Activated CD4-positive, alpha-beta T cell treated with anti-CD3 and anti-CD28 coated beads, Interleukin-10, Interleukin-2, amounts not matched to agents 100 ng/mL and 50 ng/mL, durations not matched to agents 16 hours and 8 hours (primary cell): ENCODE data around the gene MAP2K7.
"Not testable (repeated sequence)": the region's sequence is repeated elsewhere in the genome, so short reads cannot be mapped to it uniquely, and the experiment has no call there.

Experiments
- DNase-seq: peaks from one replicate; pipeline ENCODE4 v3.0.0-alpha.2; 2020

The MAP2K7 gene

DNA sequence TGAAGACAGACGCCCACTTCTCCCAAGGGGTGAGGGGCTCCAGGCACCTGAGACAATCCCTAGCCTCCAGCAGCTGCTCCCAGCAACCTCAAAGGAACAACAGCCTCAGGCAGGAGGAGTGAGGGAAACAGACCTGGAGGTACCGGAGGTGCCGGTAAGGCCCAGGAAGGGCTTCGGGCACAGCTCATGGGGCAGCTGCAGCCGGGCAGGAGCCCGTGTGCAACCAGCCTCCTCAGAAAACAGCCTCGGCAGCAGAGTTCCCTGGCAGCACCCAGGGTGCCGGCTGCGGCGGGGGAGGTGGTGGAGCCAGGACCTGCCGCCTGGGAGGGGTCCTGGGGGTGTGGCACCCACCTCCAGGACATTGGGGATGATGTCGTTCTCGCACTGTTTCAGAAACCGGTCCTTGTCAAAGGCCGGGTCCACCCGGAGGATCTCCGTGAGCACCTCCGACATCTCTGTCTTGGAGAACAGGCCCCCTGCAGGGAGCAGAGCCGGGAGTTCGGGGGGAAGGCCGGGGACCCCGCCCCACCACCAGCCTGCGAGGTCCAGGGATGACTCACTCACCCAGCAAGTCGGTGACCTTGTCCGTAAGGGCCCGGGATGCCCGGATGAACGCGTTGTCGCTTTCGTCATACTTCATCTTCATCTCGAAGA lies 28.7 kb downstream of the MAP2K7 start:
- no peak for DNase-seq

DNA sequence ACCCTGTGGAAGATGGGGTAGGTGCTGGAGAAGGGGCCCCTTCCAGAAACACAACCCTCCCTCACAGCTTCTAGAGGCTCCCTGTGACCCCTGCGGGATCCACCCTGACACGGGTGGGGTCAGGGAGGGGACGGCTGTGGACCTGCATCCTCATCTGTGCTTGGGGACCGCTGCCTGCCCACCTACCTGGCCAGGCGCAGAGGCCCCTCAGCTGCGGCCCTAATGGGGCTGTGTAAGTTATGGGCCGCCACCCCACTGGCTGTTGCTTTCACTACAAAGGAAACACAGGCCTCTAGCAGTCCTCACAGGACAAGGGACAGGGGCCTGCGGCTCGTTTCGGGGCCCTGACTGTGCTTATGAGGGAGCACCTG lies 29.2 kb downstream of the MAP2K7 start:
- DNase-seq = no peak

DNA sequence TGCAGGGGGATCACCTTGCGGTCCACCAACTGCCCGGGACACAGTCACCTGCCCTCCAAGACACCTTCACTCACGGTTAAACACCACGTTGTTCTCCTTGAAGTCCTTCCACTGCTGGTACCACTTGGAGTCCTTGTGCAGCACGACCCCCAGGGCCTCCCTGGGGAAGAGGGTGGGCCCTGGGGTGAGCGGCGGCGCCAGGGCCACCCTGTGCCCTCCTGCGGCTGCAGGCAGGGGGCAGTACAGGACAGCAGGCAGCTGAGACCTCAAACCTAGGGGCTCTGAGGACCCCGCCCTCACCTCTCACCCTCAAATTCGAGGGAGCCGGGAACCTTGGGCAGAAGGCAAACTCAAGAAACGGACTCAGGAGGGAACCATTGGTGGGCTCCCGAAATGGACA lies 29.7 kb downstream of the MAP2K7 start:
- DNase-seq = no peak

DNA sequence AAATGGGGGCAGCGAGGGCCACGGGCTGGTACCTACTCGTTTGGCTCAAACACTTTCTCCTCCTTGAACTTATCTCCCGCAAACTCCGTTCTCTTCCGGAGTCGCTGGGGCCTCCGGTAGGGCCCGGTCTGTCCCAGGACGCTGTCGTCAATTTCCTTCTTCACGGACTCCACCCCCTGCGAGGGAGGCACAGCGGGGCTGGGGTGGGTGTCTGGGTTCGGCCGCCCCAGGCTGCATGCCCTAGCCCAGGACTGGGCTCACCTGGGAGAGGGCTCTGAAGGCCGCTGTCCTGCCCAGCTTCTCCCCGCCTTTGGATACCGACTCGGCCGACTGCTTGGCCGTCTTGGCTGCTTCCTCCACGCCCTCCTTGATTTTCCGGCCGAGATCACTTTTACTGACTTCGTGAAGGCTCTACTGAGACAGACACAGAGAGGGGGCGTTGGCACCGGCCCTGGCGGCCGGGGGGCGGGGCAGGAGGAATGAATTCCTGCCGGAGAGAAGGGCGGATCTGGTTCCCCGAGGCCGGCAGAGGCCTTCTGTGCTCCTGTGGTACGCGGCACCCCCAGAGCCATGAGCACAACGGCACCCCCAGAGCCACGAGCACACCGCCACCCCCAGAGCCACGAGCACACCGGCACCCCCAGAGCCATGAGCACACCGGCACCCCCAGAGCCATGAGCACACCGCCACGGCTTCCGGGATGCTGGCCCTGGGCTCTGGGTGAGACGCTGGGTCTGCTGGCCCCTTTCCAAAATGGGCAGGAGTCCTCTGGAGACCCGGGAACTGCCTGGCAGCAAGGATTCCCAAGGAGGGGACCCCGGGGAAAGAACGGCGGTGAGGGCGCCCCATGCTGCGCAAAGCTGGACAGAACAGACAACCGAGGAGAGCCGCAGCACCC lies 30.4 kb downstream of the MAP2K7 start:
- no peak for DNase-seq

DNA sequence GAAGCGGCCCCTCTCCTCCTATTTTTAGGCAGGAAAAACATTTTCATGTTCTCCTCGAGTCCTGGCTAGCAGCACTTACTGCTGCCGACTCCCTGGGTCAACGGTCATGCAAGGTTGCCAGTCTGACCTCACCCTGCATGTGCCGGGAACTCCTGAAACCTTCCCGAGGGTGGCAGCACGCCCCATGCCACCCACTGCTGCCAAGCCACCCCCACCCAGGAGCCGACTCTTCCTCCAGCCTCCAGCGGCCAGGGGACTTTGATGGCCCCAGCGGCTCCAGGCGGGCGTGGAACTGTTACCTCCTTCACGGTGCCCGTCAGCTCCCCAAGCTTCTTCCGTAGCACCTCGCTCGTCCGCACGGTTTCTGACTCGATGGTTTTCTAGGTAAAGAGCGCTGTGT lies 31.1 kb downstream of the MAP2K7 start:
- no peak for DNase-seq

DNA sequence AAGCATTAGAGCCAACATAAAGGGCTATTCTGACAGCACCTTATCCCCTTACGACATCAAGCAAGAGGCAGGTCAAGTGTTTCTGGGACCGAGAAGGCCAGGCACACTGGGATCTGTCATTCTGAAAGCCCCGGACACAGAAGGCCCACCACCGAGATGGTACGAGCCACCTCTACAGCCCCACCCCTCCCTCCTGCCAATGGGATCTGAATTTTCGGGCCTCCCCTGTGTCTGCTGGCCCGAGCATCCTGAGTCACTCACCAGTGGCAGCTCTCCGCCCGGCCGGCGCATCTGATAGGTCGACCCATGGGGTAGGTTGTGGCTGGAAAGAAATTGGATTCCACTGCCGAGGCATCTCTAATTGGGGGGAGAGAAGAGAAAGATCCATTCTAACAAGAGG lies 37.2 kb downstream of the MAP2K7 start:
- DNase-seq = no peak

DNA sequence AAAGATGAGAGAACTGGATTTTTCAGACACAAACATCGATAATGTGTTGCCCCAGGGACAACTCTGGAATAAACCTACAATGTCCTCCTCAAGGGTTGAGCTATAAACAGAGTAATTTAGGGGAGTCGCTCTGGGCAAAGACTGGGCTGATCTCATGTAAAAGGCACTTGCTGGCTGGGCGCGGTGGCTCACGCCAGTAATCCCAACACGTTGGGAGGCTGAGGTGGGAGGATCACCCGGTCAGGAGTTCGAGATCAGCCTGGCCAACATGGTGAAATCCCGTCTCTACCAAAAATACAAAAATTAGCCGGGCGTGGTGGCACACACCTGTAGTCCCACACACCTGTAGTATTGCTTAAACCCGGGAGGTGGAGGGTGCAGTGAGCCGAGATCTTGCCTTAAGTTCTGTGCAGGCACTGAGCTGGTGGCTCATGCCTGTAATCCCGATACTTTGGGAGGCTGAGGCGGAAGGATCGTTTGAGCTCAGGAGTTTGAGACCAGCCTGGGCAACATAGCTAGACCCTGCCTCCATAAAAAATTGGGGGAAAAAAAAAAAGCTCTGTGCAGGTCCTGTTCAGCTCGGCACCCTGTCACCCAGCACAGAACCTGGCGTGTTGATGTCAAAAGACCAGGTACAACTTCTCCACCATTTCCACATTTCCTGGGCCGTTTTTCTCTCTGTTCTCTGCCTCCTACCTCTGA lies 38.4 kb downstream of the MAP2K7 start:
- DNase-seq = no peak

DNA sequence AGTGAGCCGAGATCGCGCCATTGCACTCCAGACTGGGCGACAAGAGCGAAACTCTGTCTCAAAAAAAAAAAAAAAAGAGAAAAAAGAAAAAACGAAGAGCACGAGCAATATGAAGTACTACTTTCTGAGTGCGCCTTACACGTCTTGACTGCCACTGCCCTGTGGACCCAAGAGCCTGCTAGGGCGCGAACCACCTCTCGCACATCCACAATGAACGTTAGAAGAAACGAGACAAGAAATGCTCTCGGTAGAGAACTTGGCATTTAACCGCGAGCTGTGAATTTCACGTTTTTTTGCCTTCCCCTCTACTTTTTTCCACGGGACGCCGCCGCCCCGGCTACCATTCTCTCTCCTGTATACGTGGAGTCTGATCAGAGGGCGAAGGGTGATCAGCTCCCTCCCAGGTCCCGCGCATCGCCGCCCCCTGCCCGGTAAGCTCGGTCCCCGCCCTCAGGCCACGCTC lies 39.3 kb downstream of the MAP2K7 start:
- DNase-seq = no peak

DNA sequence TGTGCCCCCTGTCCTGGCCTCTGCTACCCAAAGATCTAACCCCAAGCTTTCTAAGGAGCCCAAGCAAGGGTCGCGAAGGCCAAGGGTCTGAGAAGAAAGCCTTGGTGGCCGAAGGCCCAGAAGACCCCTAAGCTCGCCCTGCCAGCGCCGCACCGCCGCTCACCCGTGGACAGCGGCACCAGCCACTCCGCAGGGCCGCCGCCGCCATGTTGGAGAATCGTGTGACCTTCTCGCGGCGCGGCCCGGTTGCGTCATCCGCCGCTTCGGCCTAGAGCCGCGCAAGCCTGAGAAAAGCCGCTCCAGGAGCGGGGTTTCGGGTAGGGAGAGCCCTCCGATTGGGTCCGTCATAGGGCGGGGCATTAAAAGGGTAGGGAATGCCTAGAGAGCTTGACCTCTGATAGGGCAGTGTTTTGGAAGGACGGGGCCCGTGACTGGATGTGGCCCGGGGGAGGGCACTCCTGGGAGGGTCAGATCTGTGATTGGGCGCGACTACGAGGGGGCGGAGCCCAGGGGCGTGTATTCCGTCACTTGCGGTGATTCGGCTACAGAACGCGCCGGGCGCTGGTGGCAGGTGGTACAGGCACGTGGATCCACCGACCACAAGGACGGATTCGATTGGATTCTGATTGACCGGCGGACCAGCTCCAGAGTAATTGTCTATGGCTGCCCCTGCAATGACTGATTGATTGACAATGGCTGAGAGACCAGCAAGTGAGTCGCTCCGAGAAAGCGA lies 39.9 kb downstream of the MAP2K7 start, which contains the start of gene TIMM44:
TIMM44 (minus strand) TSS at position 223 of the 733 bp plus-strand sequence; CDS start at position 208, 15 bp downstream.
- peak; percentile 100 for DNase-seq

DNA sequence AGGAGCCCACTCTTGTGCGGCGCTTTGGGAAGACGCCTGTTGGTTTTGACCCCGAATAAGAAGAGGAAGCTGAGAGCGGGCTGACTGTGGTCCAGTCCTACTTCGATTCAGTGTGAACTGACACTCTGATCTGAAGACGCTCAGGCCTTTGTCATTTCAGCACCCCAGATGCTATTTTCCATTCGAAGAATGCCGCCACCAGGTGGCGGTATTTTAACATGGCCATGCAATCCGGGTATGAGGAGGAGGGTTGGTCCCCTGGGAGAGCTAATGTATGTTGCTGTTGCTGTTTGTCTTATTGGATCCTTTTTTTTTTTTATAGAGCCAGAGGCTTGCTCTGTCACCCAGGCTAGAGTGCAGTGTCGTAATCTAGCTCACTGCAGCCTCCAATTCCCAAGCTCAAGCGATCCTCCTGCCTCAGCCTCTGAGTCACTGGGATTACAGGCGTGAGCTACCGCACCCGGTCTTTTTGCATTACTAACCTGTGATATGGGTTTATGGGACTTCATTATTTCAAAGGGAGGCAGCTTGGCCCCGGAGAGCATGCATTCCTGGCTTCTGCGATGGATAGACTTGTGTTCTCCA lies 40.6 kb downstream of the MAP2K7 start:
- peak; percentile 90 for DNase-seq

DNA sequence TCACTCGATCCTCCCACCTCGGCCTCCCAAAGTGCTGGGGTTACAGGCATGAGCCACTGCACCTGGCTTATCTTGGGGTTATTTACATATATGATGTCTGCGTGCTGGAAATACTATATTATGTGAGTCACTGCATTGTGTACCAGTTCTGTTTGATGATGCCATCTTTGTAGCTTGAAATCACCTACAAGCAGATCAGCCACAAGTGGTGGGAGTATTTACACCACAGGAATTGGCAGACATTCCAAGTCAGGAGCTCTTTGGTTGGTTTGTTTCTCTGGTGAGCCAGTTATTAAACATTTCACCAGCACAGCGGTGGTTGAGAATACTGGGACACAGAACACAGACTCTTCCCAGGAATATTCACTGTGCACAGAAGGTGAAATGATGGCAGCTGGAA lies 44.3 kb downstream of the MAP2K7 start:
- DNase-seq = no peak

DNA sequence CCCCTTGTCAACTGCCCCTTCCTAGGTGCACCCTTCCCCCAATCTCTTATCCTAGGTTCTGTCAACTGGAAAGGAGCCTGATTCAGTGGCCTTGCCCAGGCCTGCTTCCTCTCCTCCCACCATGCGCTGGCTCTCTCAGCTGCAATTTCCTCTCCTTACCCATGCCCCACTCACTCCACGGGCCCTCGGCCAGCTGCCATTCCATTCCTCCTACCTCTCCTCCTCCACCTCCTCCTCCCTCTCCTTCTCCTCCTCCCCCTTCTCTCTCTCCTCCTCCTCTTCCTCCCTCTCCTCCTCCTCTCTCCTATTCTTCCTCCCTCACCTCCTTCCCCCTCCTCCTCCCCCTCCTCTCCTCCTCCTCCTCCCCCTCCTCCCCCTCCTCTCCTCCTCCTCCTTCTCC lies 49.4 kb downstream of the MAP2K7 start:
- DNase-seq = no peak

DNA sequence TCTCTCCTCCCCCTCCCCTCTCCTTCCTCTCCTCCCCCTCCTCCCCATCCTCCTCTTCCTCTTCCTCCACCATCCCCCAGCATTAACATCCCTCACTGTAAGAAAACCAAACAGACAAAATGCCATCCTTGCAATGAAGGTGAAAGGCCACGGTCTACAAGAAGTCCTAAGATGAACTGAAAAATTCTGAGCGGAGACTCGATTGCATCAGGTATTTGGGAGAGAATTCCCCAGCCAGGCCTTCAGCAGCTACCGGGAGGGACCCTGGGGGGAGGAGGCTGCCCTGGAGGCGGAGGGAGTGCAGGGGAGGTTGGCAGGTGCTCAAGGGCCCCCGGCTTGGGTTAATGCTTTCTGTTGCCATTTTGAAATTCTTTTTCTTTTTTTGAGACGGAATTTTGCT lies 49.9 kb downstream of the MAP2K7 start:
- DNase-seq = no peak

DNA sequence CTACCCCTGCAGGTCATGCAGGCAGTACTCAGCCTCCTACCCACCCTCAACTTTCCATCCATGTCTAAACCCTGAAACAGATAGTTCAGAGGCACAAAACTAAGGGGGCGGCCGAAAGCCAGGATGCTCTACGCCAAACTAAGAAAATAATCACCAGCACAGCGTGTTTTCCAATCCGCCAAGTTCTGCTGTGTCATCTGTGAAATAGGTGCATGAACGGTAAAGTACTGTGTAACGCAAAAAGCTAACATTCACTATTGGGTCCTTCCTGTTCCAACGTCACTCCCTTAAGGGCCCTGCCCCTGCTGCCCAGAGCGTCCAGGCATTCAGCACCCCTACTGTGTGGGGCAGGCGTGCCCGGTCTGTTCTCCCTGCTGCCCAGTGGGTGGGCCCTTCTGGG lies 52.0 kb downstream of the MAP2K7 start:
- no peak for DNase-seq

DNA sequence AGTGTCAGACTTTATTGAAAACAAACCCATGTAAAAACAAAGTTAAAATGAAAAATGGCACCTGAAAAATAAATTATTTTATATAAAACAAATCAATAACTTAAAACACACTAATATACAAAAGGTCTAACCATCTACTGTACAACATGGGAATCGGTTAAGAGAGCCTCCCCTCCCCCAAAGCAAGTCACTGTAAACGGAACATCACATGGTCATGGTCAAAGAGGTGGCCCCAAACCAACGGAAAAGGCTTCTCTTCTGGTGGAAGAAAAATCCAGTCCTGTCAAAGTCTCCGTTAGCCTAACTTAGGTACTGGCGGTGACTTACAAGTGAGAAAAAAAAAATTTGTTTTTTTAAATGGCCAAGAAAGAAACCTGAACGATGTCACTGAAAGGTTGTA lies 55.5 kb downstream of the MAP2K7 start:
- no peak for DNase-seq

DNA sequence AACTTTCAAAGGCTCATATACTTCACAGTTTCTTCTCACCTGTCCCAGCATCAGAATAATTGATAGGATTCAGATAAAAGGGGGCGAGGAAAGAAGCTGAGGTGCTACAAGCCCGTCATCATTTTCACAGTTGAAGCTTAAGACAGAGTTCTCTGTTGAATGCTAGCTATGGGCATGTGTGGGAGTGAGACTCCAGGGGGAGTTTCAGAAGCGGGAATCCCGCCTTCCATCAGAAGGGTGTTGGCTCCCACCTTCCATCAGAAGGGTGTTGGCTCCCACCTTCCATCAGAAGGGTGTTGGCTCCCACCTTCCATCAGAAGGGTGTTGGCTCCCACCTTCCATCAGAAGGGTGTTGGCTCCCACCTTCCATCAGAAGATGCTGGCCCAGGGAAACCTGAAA lies 57.4 kb downstream of the MAP2K7 start:
- not testable (repeated sequence) for DNase-seq

DNA sequence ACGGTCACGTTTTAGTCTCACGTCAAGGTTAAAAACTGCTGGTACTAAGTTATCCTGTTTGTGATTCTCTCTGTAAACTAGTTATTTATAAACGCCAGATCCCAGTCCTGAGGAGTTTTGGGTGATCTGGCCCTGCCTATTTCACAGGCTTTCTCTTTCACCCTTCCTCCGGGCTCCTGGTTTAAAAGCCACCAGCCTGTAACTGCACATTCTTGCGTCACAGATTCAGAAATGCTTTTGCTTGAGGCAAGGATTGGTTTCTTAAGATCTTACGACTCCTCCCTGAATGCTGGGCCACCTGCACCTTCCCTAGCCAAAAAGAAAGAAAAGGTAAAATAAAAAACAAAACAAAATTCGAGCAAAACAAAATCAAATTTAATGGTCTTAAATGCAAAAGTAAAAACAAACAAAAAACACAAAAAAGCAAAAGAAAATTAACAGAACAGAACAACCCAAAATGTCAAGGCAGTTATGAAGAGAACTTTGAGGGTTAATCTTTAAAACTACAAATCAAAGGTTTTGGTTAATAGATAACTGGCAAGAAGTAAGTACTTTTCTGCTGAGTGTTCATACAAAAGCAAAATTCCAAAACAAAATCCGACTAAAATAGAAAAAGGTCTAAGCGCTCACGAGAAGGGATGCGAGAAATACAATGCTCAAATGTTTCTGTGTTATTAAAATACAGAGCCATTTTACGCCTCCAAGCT lies 58.4 kb downstream of the MAP2K7 start:
- no peak for DNase-seq

DNA sequence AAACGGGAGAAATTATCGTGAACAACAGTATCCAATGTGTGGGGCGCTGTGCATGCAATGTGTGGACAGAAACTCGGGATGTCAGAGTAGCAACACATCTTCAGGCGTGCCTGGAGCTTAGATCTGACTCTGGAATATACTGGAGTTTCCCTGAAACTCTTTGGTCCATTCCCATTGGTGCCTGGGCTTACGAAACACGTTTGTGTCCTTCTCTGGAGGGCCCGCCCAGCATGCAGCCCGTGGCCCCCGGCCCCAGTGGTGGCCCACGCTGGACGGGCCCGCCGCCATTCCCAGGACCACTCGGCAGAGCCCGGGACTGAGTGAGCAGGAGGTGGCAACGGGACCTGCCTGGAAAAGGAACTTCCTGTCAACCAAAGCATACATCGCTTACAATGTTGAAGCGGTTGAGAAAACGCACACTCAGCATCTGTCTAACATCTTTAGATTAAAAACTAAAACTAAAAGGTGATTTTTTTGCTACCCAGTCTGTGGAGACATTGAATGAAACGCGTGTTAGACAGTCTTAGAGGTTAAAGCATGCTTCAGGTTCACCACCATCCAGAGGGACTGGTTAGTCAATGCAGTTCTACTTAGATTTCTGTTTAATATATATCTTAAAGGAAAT lies 59.1 kb downstream of the MAP2K7 start:
- DNase-seq = no peak

DNA sequence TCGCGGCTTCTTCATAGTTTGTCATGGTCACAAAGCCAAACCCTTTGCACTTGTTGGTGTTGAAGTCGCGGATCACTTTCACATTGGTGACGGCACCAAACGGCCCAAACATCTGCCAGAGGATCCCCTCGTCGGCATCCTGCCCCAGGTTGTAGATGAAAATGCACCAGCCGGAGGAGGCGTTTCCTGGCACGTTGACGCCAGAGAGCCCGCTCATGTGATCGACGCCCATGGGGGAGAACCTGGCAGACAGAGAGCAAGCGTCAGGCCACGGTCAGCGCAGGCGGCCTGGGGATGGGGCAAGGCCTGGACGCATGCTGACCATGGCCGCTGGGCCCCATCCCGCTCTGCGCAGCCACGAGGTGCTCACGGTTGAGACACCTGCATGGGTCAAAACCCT lies 59.9 kb downstream of the MAP2K7 start:
- DNase-seq = no peak
